ENCODE results near the gene SEC14L5. TPM values are rescaled to one million over a fixed set of nuclear protein-coding genes. Genes with fewer than 3 reads are reported as not detected.

The SEC14L5 gene
- total RNA-seq, 1 donor: under 0.01 TPM

DNA sequence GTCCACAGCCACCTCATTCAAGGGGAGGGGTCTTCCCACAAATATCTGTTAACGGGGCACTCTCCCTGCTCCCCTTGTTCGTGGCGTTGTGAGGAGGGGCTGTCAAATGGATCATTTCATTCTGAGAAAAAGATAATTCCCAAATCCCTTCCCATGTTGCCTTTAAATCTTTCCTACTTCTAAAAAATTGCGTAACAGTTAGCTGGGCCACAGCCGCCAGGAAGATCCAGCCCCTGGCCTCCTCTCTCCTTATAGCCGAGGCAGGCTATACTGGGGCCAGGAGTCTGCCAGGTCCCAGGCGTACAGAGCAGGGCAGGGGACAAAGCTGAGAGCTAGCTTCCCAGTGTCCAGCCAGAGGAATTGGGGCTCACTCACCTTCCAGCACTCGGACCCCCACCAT, 107.2 kb downstream of the SEC14L5 start:
- no peak overlapping the region for H3K4me3 ChIP-seq (ENCODE audit: insufficient read depth, low read length)
- no peak overlapping the region for H2AFZ ChIP-seq (ENCODE audit: low read length)
- H3K9me3 ChIP-seq (ENCODE audit: low read depth, low read length): no peaks in the 10 kb centered on the region
- no peaks in the 10 kb centered on the region for H3K79me2 ChIP-seq (ENCODE audit: insufficient read depth, low read length)
- H3K36me3 ChIP-seq (ENCODE audit: insufficient read depth, low read length): no peaks in the 10 kb centered on the region
- peaks cover 36% of the 10 kb centered on the region for H3K27me3 ChIP-seq (ENCODE audit: insufficient read depth, low read length)
- no peaks in the 10 kb centered on the region for H4K20me1 ChIP-seq (ENCODE audit: insufficient read depth, low read length)
- TF ChIP-seq CTCF (IDR thresholded peaks at IDR 0.05; ENCODE audit: extremely low read depth, low read depth, low read length): no peak
- no peak overlapping the region for H3K4me2 ChIP-seq (ENCODE audit: insufficient read depth, low read length)
- no peak overlapping the region for H3K27ac ChIP-seq (ENCODE audit: low read depth, low read length)
- no peak for DNase-seq (ENCODE audit: insufficient read length, low spot score, missing footprints)
- H3K4me1 ChIP-seq (ENCODE audit: insufficient read depth, low read length): no peaks in the 10 kb centered on the region

DNA sequence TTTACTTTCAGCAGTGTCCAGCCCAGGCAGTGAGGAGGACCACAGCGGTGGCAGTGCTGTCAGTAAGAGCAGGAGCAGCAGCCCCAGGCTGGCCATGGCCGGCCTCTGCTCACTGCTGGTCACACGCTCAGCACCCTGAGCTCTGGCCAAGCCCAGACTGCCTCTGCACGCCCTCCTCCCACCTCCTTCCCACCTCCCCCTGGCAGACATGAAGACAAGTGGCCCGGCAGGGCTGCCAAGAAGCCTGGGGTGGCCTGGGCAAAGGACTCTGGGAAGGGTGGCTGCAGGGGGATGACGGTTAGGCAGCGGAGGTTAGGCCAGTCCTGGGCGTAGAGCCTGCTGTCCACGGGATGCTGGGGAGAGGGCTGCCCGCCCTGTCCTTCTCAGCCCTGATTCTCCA, 107.7 kb downstream of the SEC14L5 start, which contains the start of gene C16orf89:
C16orf89 (minus strand) TSS at position 144 of the 400 bp plus-strand sequence; CDS start at position 96, 48 bp downstream.
- no peak within 1 kb of the TSS for H3K27ac ChIP-seq (ENCODE audit: low read depth, low read length)
- H3K4me3 ChIP-seq (ENCODE audit: insufficient read depth, low read length): no peak within 1 kb of the TSS
- no peaks in the 10 kb centered on the region for H3K79me2 ChIP-seq (ENCODE audit: insufficient read depth, low read length)
- H4K20me1 ChIP-seq (ENCODE audit: insufficient read depth, low read length): no peaks in the 10 kb centered on the region
- no peak within 1 kb of the TSS for H2AFZ ChIP-seq (ENCODE audit: low read length)
- no peak for TF ChIP-seq CTCF (IDR thresholded peaks at IDR 0.05; ENCODE audit: extremely low read depth, low read depth, low read length)
- H3K4me2 ChIP-seq (ENCODE audit: insufficient read depth, low read length): no peak within 1 kb of the TSS
- DNase-seq (ENCODE audit: insufficient read length, low spot score, missing footprints): no peak
- no peaks in the 10 kb centered on the region for H3K36me3 ChIP-seq (ENCODE audit: insufficient read depth, low read length)
- H3K9me3 ChIP-seq (ENCODE audit: low read depth, low read length): no peaks in the 10 kb centered on the region
- peaks cover 36% of the 10 kb centered on the region for H3K27me3 ChIP-seq (ENCODE audit: insufficient read depth, low read length)
- no peaks in the 10 kb centered on the region for H3K4me1 ChIP-seq (ENCODE audit: insufficient read depth, low read length)

DNA sequence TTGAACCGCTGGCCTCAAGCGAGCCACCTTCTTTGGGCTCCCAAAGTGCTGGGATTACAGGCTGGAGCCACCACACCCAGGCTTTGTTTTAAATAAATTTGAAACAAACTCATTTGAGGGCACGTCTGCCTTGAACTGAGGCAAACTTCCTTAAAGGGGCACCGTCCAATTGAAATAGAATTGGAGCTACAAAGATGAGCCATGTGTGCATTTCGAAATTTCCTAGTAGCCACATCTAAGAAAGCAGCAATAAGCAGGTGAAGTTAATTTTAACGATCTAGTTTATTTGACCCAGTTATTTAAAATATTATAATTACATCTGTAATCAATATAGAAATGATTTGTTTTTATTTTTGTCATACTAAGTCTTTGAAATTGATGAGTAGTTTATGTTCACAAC, 108.4 kb downstream of the SEC14L5 start:
- Histone ChIP-seq H3K4me2 (ENCODE audit: insufficient read depth, low read length) (no peak overlapping the region), H4K20me1 (ENCODE audit: insufficient read depth, low read length) (no peaks in the 10 kb centered on the region), H3K4me1 (ENCODE audit: insufficient read depth, low read length) (peaks cover 4% of the 10 kb centered on the region), H3K79me2 (ENCODE audit: insufficient read depth, low read length) (no peaks in the 10 kb centered on the region), H3K27ac (ENCODE audit: low read depth, low read length) (no peak overlapping the region), H2AFZ (ENCODE audit: low read length) (no peak overlapping the region), H3K27me3 (ENCODE audit: insufficient read depth, low read length) (peaks cover 36% of the 10 kb centered on the region), H3K4me3 (ENCODE audit: insufficient read depth, low read length) (no peak overlapping the region), H3K36me3 (ENCODE audit: insufficient read depth, low read length) (no peaks in the 10 kb centered on the region), H3K9me3 (ENCODE audit: low read depth, low read length) (no peaks in the 10 kb centered on the region)
- no peak for TF ChIP-seq CTCF (IDR thresholded peaks at IDR 0.05; ENCODE audit: extremely low read depth, low read depth, low read length)
- DNase-seq (ENCODE audit: insufficient read length, low spot score, missing footprints): no peak

Other genes with a start within 250 kb of the SEC14L5 start
- 31.2 and 39.4 TPM in 2 replicates for gene ANKS3, start 224.1 kb upstream of the SEC14L5 start, total RNA-seq
- gene DNAAF8, start 223.8 kb upstream of the SEC14L5 start, total RNA-seq: 1.1 and 2.7 TPM in 2 replicates
- 14.5 and 16.2 TPM in 2 replicates for gene ZNF500, start 191.2 kb upstream of the SEC14L5 start, total RNA-seq
- gene SEPTIN12, start 170.0 kb upstream of the SEC14L5 start, total RNA-seq: not detected in 2 replicates
- not detected in 2 replicates for gene SMIM22, start 163.0 kb upstream of the SEC14L5 start, total RNA-seq
- gene ROGDI, start 155.7 kb upstream of the SEC14L5 start, total RNA-seq: 15.9 and 17.1 TPM in 2 replicates
- gene GLYR1, start 111.0 kb upstream of the SEC14L5 start, total RNA-seq: 48.0 and 48.1 TPM in 2 replicates
- gene UBN1, start 110.8 kb upstream of the SEC14L5 start, total RNA-seq: 34.5 and 38.4 TPM in 2 replicates
- 24.2 and 27.1 TPM in 2 replicates for gene PPL, start 21.2 kb upstream of the SEC14L5 start, total RNA-seq
- 29.8 and 40.2 TPM in 2 replicates for gene NAGPA, start 75.6 kb downstream of the SEC14L5 start, total RNA-seq
- gene C16orf89, start 107.6 kb downstream of the SEC14L5 start, total RNA-seq: 0.59 TPM in 1 of 2 replicates, not detected in the other
- gene ALG1, start 113.5 kb downstream of the SEC14L5 start, total RNA-seq: 43.3 and 43.4 TPM in 2 replicates
- 9.0 and 11.2 TPM in 2 replicates for gene EEF2KMT, start 139.5 kb downstream of the SEC14L5 start, total RNA-seq

Data from osteoblast (primary cell).